Loucy (cell line): ENCODE results near the gene C6orf52.

ENCODE experiments used
- CTCF ChIP-seq: fragments of 200-600 bp; sonication (generic); conservative IDR thresholded peaks from 2 replicates; pipeline ENCODE4 v1.5.1; 2014; ENCODE audit warnings: mild to moderate bottlenecking, antibody characterized with exemption, low read length
- EZH2phosphoT487 ChIP-seq: fragments of 200-600 bp; IDR thresholded peaks from 2 replicates; pipeline ENCODE4 v1.6.1; 2018; ENCODE audit warnings: antibody characterized with exemption, mild to moderate bottlenecking, moderate library complexity, borderline replicate concordance

DNA sequence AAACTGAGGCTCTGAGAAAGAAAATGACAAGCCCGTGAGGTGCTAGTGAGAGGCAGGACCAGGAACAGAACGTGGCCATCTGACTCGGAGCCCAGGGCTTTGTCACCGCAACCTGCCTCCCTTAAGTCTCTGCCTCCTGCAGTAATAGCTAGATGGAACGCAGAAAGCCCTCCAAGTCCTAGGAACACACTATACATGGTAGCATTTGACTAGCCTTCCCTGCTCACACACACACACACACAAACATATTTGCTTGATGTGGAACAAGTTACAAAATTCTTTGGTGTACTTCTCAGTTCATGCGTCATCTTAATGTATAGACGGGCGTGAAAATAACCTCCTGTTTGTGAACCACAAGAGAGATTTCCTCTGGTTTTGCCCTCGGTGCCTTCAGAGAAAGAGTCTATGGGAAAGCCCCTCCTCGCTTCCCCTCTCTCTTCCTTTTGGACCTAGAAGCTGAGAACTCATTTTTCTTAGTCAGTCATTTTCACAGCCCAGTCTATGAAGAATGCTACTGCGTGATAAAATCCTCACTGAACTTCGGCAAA, 38.8 kb downstream of the C6orf52 start:
- TF ChIP-seq CTCF (no peak), EZH2phosphoT487 (no peak)
